KBM-7 (cell line): ENCODE data around the gene POLR3B.

Experiments used
- DNase-seq: peaks from one replicate; pipeline ENCODE4 v3.0.0-alpha.2; 2015
- in situ Hi-C: fragments of 300-500 bp; cut with MboI; formaldehyde crosslinking; loops from 2 replicates; pipeline ENCODE4 v1.14.3; 2020; ENCODE audit warnings: low sequenced_read_pairs, low pct_unique_long_range_greater_than_20kb, mixed read lengths

Gene POLR3B

GRCh38 chr12:106386813-106387535, 29.4 kb downstream of the POLR3B start:
- DNase-seq = no peak
- in situ Hi-C loops = loop anchor here (25.0 kb wide), 1 partner anchor 525 kb away; no protein-coding TSS in a partner anchor

DNA sequence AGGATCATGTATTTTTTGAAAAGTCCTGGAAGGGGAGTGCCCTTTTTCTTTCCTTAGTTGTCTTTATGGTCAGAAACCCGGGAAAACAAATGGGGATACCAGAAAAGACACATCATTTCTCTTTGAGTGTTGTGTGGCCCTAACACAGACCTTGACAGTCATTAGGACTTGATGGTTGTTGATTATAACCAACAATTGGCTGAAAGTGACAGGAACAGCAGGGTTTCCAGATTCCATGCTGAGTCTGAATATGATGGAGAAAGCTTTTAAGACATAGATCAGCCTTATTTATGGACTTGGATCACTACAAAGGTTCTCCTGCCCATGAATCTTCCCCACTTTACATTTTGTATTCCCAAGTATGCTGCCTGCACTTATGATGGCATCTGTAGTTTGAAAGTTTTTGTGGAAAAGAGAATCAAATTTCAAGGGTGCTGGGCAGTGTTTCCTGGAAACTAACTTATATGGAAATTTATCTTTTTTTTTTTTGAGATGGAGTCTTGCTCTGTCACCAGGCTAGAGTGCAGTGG, 30.4 kb downstream of the POLR3B start:
- no peak for DNase-seq
- in situ Hi-C loops = loop anchor here (25.0 kb wide), 1 partner anchor 524 kb away; no protein-coding TSS in a partner anchor

DNA sequence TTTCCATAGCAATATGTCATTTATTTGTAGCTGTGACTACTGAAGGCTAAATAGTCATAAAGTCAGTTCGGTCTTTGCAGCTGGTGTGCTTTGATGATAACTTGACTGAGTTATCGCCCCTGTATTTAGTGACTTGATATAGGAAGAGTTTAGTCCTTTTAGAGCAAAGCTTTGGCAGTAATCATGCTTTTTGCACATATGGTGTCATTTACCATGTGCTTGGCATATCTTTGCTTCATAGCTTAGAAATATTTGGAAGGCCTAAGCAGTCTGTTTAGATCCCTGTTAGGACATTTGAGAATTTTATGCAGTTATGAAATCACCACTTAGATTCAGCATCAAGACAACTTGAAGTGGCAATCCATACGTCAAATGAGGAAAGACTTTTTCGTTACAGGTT, 31.6 kb downstream of the POLR3B start:
- DNase-seq = no peak

GRCh38 chr12:106392759-106393158, 35.2 kb downstream of the POLR3B start:
- no peak for DNase-seq
- in situ Hi-C loops = loop anchor here (25.0 kb wide), 1 partner anchor 520 kb away; no protein-coding TSS in a partner anchor

More for the DNA sequence above, 31.6 kb downstream of the POLR3B start:
- in situ Hi-C loops = loop anchor here (25.0 kb wide), 1 partner anchor 523 kb away; no protein-coding TSS in a partner anchor

GRCh38 chr12:106409878-106410277, 52.3 kb downstream of the POLR3B start:
- in situ Hi-C loops = no loop called here
- no peak for DNase-seq

DNA sequence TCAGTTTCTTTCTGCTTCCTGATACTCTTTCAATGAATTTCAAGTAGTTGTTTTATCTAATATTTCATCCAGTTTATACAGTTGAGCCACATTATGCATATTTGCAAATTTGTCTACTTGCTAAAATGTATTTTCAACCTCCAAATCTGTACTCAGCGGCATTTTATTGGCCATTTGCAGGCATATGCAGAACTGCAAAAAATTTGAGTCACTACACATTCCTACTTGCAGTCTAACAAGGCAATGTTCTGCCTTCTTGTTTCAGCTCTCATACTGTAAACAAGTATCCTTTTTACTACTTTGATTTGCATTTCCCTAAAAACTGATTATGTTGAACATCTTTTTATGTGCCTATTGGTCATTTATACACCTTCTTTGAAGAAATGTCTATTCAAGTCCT, 55.0 kb downstream of the POLR3B start:
- in situ Hi-C loops = no loop called here
- no peak for DNase-seq

GRCh38 chr12:106415134-106415533, 57.6 kb downstream of the POLR3B start:
- DNase-seq = no peak
- in situ Hi-C loops = no loop called here

DNA sequence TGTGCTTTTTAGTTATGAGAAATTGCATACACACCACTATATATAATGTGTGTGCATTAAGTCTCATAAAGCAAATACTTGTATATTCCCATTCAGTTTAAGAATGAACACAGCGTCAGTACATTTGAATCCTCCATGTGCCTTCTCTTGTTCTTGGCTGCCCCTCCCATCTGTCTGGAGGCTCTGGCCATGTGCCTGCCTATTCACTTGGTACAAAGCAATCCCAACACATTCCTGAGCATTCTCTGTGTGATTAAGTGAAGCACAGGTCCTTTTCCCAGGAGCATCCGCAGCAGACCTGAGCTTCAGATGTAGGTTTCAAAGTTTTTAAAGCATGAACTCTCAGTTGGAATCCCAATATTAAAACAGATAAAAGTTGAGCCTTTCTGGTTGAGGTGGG, 58.7 kb downstream of the POLR3B start:
- in situ Hi-C loops = no loop called here
- no peak for DNase-seq

DNA sequence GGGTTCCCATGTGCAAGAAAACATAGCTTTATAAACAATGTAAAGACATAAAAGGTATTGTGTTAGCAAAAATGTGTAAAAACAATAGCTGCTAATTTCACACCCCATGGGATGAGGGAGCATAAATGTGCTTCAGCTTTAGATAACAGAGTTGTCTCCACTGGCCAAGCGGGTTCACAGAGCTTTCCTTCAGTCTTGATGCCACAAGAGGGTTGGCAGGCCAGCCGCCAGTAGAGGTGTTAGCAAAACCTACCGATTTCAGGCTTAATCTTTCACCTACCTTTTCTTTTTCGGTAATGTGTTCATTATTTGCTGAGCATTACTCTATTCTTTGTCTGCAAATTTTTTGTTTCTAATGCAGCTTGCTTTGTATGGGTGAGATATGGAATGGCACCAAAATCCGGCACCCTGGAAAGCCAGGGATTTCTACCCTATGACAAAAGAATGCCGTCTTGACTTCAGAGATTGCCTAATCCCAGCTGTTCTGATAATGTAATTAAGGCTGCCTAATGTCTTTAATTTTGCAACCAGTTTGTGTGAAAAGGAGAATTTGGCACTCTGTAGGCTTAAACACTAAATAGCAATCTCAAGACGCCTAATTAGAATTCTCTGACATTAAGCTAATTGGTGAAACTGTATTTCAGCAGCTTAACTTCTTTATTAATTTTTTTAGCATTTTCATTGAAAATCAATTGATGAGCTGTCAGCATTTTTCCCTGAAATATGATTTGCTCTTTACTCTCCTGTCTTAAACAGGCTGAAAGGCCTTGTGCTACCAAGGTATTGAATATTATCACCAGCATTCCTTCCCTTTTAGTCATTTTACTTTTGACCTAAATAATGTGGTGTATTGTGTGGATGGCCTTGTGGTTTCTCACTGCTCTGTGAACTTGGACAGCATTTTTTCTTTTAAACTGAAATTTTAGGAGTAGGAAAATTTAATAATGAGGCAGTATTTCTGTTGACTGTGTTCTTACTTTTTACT, 60.7 kb downstream of the POLR3B start:
- in situ Hi-C loops = no loop called here
- DNase-seq = no peak

DNA sequence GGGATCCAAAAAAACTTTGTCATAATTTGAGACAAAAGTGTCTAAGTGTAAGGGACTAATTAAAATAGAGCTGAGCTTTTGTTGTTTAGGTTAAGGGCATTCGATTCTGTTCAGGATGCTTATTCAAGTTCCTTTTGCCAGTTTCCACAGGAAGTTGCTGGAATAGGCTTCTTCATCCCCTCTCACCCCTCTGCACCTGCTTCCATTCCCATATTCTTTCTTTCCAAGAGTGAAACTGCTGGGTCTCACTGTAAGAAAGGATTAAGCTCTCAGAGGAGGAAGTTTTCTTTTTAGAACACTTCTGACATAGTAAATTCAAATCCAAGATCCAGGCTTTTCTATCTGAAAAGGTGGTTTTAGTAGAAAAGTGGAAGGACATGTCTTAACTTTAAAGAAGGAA, 61.4 kb downstream of the POLR3B start:
- DNase-seq = no peak
- in situ Hi-C loops = no loop called here

DNA sequence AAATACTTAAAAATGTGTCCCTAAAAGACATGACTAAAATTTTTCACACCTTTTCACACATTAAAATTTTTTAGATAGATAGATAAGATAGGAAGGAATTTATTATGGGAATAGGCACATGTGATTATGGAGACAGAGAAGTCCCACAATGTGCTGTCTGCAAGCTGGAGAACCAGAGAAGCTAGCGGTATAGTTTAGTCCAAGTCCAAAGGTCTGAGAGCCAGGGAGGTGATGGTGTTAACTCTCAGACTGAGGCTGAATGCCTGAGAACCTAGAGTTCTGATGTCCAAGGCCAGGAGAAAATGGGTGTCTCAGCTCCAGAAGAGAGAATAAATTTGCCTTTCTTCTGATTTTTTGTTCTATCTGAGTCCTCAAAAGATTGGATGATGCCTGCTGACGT, 65.7 kb downstream of the POLR3B start:
- DNase-seq = no peak
- in situ Hi-C loops = no loop called here

GRCh38 chr12:106425061-106425702, 67.6 kb downstream of the POLR3B start:
- no peak for DNase-seq
- in situ Hi-C loops = no loop called here

- DNase-seq = no peak
- in situ Hi-C loops = no loop called here
Observed at GRCh38 chr12:106427917-106428316, 70.4 kb downstream of the POLR3B start.

DNA sequence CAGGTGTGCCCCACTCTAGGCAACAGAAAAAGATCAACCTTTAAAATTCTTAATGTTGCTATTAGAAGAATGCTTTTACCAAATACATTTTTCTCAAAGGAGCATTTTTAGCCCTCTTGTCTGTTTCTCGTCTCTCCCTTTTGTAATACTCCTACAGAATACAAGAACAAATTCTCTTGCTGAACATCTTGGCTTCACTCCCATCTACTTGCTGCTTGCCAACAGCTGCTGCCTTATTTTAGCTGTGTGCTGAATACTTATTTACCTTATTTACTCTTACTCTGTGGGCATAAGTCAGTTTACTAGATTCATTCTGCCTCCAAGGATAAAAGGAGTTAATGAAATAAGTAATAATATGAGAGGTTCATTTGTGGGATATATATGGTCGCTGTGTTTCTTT, 70.8 kb downstream of the POLR3B start:
- in situ Hi-C loops = no loop called here
- DNase-seq = no peak

DNA sequence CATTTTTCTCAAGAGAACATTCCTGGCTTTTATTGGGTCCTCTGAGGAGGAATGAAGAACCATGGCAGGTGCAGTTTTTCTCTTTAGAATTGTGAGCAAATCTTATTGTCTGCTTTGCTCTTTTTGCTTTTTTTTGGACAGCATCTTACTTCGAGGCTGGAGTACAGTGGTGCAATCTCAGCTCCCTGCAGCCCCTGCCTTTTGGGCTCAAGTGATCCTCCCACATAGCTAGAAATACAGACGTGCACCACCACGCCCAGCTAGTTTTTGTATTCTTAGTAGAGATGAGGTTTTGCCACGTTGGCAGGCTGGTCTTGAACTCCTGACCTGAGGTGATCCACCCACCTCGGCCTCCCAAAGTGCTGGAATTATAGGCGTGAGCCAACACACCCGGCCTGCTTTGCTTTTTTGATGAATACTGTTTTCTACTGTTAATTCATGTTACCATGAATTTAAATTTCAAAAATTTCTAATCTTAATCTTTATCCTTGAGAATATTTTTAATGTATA, 71.5 kb downstream of the POLR3B start:
- no peak for DNase-seq
- in situ Hi-C loops = no loop called here

DNA sequence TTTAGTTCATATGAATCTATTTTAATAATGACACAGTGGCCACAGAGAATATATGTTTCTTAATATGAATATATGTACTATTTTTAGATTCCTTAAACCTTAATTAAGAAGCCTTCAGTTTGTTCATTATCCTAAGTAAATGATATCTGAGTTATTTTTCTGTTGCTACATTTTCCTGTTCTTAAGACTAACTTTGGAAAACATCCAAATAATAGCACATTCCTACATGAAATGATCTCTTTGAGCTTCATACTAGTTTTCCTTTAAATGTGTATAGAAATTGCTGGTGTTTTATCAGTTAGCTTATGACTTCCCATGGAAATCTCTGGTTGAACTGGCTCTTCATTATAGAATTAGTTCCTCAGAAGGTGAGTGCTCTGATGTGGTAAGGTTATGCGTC, 72.1 kb downstream of the POLR3B start:
- no peak for DNase-seq
- in situ Hi-C loops = no loop called here

- in situ Hi-C loops = no loop called here
- DNase-seq = no peak
Observed at GRCh38 chr12:106431839-106432411, 74.4 kb downstream of the POLR3B start.

DNA sequence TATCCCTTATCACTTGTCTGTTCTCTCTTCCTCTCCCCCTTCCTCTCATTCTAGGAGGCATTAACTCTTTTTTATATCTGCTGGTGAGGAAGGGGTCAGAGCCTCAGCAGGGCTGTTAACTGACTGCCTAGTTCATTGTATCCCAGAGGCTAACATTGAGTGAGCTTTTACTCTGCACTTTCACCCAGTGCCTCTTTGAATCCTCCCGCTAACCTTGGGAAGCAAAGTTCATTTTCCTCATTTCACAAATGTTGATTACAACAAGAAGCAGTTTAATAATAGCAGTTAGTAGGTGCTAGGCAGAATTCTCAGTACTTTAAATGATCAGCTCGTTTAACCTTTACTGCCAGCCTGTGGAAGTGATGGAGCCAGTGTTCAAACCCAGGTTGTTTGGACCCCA, 75.5 kb downstream of the POLR3B start:
- in situ Hi-C loops = no loop called here
- DNase-seq = no peak

GRCh38 chr12:106434526-106434925, 77.0 kb downstream of the POLR3B start:
- in situ Hi-C loops = no loop called here
- DNase-seq = no peak
